GM21786 (cell line): ENCODE measurements around the gene MARK2.

Experiments
- ATAC-seq: cut with Tn5 transposase; IDR thresholded peaks from one replicate; pipeline ENCODE4 v1.9.1; 2021; ENCODE audit not compliant: unreplicated experiment

MARK2 gene

DNA sequence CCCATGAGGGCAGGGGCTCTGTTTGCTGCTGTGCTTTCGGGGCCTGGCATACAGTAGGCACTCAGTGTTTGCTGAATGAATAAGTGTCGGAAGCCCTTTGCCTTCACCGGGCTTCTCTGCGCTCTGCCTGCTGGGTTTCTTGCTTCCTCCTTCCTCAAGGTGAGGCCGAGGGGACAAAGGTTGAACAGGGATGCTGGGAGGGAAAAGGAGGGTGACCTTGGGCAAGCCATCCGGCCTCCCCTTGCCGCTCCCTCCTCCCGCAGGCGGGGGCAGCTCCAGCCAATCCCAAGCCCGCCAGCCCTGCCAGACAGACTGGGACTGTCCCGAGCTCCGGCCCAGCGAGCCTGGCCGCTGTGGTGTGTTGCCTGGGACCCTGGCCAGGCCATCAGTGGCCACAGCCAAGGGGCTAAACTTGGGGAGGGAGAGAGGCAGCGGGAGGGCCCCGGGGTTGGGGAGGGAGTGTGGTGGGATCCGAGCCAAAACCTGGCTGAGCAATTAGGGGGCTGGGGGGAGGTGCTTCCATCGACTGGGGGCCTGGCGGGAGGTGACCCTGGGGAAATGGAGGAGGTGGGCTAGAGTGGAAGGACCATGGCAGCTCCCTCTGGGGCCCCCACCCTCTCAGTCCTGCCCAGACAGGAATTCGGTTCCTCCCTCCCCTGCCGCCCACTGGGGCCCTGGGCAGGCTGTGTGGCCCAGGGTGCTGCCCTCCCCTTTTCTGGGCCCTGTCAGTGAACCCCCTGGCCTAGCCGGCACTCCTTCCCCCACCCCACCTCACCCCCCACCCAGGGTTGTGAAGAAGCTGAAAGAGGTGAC is 81.4 kb downstream of the MARK2 start:
- no peak for ATAC-seq

DNA sequence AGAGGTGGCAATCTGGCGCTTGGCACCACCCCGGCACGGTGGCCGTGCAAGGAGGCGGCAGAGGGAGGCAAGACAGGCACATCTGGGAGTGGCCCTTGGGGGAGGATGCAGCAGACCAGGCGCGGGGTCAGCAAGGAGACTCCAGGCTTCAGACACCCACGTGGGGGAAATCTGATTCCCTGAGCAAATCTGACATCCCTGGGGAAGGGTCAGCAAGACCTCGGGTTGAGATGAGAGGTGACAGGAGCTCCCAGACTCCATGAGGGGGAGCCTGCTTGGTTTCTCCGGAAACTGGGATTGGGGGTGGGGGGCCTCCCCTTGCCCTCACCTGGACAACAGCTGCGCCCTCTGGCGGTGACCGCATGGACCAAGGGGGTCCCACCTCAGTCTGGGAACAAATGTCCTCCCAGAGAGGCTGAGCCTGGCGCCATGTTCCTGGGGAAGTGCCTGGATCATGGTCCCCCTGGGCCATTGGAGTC is 82.1 kb downstream of the MARK2 start:
- no peak for ATAC-seq

DNA sequence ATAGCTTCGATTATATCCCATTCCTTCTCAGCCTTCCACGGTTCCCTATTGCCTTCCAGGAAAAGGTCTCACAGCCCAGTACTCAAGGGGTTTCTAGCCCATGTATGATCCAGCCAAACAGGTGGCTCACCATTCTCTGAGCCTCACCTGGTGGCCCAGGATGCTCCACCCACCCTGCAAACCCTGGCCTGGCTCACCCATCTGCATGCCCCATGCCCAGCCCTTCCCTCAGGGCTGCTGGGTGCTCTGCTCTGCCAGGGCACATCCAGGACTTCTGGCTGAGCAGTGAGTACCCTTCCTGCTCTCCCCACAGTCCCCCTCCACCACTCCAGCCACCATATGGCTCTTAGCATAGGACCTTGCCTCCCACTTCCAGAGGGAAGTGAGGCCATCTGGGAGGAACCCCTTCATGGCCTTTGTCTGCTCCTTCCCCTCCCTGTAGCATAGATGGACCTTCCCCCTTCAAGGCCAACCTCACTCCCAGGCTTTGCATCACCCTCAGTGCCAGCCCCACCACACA is 83.8 kb downstream of the MARK2 start:
- ATAC-seq = no peak

DNA sequence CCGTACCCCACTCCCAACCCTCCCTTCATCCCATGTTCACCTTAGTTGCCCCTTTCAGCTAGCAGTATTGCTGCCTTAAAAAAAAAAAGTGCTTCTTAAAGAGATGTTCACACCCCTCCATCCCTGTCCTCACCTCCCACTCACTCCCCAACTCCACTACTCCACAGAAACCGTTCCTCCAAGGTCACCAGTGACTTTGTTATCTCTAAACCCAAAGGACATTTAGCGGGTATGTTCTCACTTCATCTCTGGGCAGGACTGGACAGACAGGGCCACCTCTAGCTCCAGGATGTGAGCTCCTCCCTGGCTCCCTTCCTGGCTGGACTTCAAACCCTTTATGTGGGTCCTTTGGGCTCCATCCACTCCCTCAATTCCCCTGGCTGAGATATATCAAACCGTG is 84.4 kb downstream of the MARK2 start:
- no peak for ATAC-seq

DNA sequence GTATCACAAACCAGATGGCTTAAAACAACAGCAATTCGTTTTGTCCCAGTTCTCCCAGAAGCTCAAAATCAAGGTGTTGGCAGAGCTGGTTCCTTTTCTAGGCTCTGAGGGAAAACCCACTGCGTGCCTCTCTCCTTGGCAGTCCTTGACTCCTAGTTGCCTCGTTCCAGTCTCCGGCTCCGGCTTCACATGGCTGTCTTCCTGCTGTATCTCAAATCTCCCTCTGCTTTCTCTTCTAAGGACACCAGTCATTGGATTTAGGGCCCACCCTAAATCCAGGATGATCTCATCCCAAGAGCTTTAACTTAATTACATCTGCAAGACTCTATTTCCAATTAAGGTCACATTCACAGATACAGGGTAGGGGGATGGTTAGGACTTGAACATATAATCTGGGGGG is 90.7 kb downstream of the MARK2 start:
- ATAC-seq = no peak

DNA sequence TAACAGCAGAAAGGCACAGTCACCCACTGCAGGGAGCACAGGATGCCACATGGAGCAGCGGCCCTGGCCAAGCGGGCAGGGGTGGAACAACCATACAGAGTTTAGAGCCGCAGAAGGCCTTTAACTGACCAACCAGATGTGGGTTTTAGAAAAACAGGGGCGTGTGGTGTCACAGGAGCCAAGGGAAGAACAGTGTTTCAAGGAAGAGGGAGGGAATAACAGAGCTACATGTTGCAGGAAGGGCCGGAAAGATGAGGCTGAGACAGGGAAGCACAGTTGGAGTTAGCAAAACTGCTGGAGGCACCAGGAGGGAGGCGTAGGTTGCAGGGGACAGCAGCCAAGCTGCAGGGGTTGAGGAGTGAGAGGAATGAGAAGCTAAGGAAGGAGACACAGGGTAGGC is 92.1 kb downstream of the MARK2 start:
- ATAC-seq = no peak

DNA sequence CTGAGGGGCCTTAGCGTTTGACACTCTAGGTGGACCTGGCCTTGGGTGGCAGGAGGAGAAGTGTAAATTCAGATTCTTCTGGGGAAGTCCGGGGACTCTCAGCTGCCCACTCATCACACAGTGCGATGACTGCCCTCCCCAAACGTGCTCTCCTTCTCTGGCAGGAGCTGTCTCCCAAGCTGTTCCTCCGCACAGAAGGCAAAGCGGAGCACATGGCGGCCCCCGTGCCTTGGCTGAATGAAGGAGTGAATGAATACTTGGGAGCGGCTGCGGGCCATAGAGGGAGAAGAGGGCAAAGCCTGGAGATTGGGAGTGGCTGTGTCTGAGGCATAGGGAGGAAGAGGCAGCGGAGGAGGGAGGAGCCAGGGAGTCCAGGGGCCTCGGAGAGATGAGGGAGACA is 93.0 kb downstream of the MARK2 start:
- ATAC-seq = no peak

DNA sequence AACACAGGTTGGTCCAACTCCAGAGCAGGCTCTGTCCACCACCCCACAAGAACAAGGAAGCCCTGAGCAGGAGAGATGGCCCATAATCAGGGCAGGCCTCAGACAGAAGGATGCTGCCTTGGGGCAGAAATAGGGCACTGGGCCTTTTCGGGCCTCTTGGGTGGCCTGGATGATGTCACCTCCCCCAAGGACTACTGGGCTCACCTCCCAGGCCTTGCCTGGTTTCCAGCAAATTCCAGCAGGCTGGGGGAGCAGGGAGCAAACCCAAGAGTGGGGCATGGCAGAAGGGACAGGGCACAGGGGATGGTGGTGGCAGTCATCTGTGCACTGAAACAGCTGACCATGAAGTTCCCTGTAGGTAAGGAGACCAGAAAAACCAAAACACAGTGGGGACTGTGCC is 94.5 kb downstream of the MARK2 start:
- ATAC-seq = no peak

DNA sequence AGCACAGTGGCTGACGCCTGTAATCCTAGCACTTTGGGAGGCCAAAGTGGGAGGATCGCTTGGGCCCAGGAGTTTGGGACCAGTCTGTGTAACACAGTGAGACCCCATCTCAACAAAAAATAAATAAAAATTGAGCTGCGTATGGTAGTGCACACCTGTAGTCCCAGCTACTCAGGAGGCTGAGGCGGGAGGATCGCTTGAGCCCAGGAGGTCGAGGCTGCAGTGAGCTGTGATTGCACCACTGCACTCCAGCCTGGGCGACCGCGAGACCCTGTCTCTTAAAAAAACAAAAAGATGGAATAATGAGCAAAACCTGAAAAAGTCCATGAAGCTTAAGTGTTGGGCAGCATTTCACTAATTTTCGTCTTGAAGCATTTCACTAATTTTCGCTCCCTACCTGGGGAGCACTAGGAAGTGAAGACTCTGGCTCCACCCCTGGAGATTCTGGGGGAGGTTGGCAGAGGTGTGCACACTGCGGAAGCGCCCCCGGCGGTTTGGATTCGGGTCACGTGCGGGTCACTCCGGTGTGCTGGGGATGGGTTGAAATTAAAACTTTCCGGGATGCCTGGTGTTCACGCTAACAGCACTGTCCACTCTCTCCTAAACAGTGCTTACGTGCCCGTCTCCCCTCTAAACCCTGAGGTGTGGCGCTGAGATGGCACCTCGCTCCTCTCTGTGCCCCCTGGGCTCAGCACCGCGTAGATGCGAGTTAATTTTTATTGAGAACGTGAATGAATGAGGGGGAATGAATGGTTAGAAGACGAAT is 99.0 kb downstream of the MARK2 start:
- ATAC-seq = peak; percentile 4

DNA sequence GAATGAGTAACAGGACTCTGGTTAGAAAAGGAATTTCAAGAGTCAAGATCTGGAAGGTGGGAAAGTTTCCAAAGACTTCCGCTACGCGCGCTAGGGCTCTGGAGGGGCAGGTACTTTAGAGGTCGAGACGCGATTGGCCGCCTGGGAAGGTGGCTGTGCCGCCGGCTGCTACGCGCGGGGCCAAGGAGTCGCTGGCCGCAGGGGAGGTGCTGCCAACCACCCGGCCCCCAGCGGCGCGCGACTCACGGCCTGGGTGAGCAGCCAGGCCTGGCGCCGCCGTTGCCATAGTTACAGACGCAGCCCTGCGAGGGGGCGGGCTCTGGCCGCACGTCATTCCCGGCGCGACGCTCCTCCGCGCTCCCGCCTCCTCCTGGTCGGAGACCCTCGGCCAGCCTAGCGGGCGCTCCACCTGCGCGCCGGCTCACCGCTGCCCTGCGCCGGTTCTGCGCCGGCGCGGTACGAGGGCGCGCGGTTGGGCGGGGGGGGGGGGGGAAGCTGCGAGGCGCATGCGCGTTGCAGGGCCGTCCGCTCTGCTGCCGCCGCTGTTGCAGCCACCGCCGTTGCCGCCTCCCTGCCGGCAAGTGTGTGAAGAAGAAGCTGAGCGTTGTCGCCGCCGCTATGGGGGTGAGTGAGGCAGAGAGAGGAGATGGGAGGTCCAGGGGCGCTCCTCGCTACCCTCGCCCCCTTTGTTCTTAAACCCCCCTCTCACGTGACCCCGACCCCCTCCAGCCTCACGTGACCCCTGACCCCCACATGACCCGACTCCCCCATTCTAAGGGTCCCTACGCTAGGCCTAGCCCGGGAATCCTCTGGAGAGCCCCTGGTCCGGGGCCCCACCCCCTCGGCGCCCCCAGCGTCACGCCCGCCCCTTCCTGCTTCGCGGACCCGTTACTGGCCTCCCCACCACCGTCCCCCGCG is 99.8 kb downstream of the MARK2 start, which contains the start of gene NAA40:
Gene NAA40 (plus strand): TSS at position 524 of the 918 bp plus-strand sequence. CDS start 95 bp downstream, at position 619.
- ATAC-seq = peak; percentile 85

DNA sequence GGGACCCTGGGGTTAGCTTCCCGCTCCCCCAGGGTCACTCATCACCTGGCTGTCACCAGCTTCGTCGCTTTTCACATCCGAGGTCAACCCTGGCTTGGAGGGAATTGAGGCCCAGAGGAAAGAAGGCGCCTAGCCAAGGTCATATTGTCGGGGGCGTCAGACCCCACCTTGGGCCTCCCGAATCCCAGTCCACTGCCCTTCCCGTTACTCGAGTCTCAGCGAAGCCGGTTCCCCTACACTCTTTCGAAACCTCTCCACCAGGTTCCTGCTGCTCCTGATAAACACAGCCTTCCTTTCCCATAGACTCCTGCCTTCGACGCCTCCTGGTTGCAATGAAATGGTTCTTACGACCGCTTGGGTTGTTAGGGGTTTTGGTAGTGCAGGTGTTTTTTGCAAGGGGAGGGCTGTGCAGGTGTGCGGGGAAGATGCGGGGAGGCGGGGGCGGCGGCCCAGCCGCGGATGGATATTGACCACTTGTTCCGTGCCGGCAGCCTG is 100.5 kb downstream of the MARK2 start:
- no peak for ATAC-seq

DNA sequence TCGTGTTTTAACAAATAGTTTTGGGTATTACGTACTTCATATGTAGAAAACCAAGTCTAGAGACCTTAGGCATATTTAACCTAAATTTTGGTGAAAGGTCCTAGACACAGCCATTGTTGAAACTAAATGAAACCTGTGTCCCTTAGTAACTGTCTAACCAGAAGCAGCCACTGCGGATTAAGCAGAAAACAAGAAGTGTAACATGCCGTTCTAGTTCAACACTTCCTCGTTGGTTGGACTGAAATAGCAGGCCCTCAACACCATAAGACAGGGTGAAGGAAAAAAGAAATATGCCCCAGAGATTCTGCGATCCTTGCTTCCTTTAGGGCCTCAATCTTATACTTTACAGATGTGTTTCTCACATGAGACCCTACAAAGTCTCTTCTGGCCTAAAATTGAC is 101.9 kb downstream of the MARK2 start:
- ATAC-seq = no peak

DNA sequence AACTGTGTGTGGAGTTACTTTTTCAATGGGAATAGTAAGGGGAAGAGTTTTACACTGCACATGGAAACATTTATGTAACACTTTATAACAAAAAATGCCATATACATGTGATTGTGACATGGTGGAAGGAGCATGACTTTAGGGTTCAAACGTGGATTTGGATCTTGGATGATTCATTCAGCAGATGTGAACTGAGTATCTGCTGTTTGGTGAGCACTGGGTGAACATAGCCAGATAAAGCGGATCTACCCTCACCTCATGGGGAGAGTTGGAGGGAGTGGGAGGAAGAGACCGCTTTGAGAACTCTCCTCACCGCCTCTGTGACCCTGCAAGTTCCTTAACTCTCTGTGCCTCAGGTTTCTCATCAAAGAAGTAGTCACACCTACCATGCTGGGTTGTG is 103.0 kb downstream of the MARK2 start:
- no peak for ATAC-seq

DNA sequence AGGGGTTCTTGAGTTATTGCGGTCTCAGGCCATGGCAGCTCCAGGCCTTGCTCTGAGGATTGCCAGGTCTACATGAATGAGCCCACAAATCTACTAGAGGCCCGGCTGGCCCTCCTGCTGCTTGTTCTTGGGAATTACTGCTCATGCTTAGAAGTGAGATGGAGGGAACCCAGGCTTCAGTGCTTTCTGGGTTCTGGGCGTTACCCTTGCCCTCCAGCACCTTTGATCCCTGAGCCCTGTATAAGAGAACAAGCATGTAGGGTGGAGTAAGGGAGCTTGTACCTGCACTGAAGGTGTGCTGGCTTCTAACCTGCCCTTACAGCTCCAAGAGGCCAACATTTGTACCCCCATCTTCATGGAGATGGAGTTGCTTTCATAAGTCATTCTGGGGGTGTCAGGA is 103.9 kb downstream of the MARK2 start:
- no peak for ATAC-seq

DNA sequence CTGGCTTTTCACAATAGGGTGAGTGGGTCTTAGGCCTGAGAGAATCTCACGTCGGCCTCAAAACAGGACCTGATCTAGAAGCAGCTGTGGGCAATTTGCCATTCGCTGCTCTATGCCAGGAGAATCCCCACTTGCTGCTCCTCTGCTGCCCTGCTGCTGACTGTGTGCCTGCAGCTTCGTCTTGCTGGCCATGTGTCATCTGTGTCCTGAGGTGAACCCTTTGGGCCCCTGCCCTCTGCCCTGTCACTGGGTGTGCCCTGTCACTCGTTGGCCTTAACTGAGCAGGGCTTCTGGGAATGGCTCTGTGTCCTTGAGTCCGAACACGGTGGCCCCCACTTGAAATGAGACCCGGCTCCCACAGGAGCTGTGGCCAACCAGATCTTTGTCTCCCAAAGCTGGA is 106.1 kb downstream of the MARK2 start:
- ATAC-seq = no peak

DNA sequence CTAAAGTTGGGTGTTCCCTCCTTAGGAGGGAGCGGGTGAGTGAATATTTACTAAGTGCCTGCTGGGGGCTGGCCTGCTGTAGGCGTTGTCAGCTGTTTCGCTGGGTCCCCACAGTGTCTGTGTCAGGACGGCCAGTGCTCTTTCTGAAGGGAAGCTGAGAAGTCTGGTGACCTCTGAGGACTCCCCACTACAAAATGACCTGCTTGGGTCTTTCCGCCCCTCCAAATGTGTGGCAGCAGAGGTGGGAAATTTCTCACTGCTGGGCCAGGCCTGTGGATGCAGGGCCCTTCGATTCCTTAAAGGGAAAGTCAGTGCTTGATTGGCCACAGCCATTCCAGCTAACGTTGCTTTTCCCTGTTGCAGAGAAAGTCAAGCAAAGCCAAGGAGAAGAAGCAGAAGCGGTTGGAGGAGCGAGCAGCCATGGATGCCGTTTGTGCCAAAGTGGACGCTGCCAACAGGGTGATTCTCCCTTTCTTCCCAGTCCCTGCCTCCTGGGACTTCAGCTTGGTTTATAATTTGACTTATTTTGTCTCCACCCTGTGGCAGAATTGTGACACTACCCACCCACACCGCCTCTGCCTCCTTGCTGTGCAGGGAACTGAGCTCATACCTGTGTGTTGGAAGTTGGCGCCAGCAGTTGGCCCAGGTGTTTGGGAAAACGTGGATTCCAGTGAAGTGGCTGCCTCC is 106.7 kb downstream of the MARK2 start:
- ATAC-seq = no peak

DNA sequence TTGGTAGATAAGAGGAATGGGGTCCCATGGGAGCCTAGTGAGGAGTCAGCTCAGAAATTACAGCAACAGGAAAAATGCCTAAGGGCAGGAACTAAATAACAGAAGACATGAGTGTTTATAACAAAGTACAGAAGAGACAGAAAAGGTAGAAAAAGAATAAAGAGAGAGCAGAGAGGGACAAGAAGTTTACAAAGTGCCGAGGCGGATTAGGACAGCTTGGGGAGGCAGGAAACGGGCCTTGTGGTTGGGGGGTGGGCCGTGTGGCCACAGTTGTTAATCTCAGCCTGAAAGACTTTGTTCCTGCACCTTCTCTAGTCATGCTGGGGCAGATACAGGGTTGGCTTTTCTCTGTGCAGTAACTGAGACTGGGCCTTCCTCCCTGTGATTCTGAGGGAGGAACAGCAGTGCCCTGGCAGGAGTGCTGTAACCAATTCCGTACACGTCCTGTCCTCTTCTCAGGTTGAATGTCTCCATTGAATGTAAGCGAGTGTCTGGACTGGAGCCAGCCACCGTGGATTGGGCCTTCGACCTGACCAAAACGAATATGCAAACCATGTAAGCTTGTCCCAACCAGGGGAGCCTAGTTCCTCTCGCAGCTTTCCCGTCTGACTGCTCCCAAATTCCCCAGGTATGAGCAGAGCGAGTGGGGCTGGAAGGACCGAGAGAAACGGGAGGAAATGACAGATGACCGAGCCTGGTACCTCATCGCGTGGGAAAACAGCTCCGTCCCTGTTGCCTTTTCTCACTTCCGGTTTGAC is 113.0 kb downstream of the MARK2 start:
- peak; percentile 58 for ATAC-seq

DNA sequence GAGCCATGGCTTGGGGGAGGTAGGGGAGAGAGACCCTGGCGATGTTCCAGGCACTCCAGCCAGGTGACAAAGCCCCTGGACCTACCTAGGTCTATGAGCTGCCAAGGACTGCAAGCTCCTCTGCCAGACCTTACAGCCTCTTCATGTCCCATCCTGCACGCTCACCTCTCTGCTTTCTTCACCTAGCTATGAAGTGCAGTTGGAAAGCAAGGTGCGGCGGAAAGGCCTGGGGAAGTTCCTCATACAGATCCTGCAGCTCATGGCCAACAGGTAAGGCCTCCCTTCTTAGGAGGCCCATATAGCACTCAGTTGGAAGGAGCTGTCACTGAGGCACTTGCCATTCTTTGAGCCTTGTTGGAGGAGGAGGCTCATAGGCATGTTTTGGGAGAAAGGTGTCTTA is 113.7 kb downstream of the MARK2 start:
- peak; percentile 12 for ATAC-seq

DNA sequence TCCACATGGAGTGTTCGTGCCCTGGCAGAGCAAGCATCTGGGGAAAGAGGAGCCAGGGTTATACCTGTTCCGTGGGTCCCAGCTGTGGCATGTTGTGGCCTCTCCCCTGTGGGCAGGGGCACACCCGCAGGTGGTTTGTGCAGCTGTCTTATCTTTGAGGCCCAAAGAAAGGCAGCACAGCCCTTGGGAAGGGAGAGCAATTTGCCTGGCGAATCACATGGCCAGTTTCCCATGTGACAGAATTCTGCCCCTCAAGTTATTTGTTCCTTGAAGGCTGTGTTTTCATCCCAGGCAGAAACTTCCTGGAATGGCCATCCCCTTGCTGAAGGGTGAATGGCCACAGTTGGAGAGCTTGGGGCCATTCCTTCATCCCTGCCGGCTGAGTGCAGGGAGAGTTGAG is 119.1 kb downstream of the MARK2 start:
- no peak for ATAC-seq
